ENCODE measurements around the gene RCOR3.

RCOR3 gene

DNA sequence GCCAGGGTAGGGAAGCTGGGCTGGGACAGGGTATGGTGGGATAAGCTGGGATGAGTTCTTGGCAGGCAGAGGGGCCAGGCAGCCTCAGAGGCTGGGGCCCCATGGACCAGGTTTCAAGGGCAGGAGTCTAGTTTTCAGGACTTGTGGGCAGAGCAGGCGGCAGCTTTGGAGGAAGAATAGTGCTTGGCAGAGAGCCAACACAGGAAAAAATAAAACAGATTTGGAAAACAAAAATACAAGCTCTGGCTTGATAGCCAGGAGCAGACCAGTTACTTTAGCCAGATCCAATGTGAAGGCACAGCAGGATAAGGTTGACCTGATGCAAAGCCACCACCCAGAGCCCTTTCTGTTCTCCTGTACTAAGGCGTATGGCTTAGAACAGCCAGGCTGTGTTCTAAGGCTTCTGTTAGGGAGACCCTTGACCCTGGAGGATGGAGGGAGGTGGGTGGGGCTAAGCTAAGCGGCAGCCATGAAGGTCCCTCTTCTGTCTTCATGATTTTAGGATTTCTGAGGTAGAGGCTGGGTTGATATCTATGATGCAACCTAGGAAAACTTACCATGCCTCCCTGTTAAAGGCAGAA, 73.0 kb downstream of the RCOR3 start:
- Histone ChIP-seq H3K4me3 (ENCODE audit: extremely low read depth, insufficient read depth, low read length, poor library complexity, severe bottlenecking) (no peak overlapping the region), H3K4me1 (ENCODE audit: control insufficient read depth, insufficient read depth, low read length, poor library complexity, severe bottlenecking) (peaks cover 12% of the 10 kb centered on the region), H3K36me3 (ENCODE audit: control insufficient read depth, insufficient read depth, low read length) (no peaks in the 10 kb centered on the region), H3K27ac (ENCODE audit: low read depth, low read length, severe bottlenecking) (no peak overlapping the region), H3K9me3 (ENCODE audit: control insufficient read depth, low read length) (no peaks in the 10 kb centered on the region)
- WGBS, 2 experiments (ENCODE audit: insufficient coverage in 2 of 2): 90 to 100% methylated on average over 1 of the region's 3 CpGs

- H3K9me3 ChIP-seq (ENCODE audit: control insufficient read depth, low read length): no peaks in the 10 kb centered on the region
- H3K27ac ChIP-seq (ENCODE audit: low read depth, low read length, severe bottlenecking): no peak overlapping the region
- H3K4me1 ChIP-seq (ENCODE audit: control insufficient read depth, insufficient read depth, low read length, poor library complexity, severe bottlenecking): peaks cover 6% of the 10 kb centered on the region
- H3K36me3 ChIP-seq (ENCODE audit: control insufficient read depth, insufficient read depth, low read length): no peaks in the 10 kb centered on the region
- no peak overlapping the region for H3K4me3 ChIP-seq (ENCODE audit: extremely low read depth, insufficient read depth, low read length, poor library complexity, severe bottlenecking)
- WGBS, 2 experiments (ENCODE audit: insufficient coverage in 2 of 2): no CpG with 5 or more reads among the region's 2 CpGs
These were observed 73.7 kb downstream of the RCOR3 start for GRCh38 chr1:211332830-211333229.

DNA sequence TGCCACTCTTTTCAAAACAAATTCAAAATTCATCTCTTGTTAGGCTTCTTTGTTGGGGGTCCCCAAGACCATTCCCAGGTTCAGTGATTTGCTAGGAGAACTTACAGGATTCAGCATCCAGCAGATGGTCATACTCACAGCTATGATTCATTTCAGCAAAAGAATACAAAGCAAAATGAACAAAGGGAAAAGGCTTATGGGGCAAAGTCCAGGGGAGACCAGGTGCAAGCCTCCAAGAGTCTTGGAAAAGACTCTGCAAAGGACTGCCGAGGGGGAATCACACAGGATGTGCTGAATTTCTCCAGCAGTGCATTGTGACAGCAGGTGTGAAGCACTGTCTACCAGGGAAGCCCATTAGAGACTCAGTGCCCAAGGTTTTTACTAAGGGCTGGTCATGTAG, 74.7 kb downstream of the RCOR3 start:
- Histone ChIP-seq H3K4me3 (ENCODE audit: extremely low read depth, insufficient read depth, low read length, poor library complexity, severe bottlenecking) (no peak overlapping the region), H3K9me3 (ENCODE audit: control insufficient read depth, low read length) (no peaks in the 10 kb centered on the region), H3K4me1 (ENCODE audit: control insufficient read depth, insufficient read depth, low read length, poor library complexity, severe bottlenecking) (peaks cover 5% of the 10 kb centered on the region), H3K27ac (ENCODE audit: low read depth, low read length, severe bottlenecking) (no peak overlapping the region), H3K36me3 (ENCODE audit: control insufficient read depth, insufficient read depth, low read length) (no peaks in the 10 kb centered on the region)
- 83 to 92% methylated on average over 1 of the region's 1 CpG for WGBS, 2 experiments (ENCODE audit: insufficient coverage in 2 of 2)

DNA sequence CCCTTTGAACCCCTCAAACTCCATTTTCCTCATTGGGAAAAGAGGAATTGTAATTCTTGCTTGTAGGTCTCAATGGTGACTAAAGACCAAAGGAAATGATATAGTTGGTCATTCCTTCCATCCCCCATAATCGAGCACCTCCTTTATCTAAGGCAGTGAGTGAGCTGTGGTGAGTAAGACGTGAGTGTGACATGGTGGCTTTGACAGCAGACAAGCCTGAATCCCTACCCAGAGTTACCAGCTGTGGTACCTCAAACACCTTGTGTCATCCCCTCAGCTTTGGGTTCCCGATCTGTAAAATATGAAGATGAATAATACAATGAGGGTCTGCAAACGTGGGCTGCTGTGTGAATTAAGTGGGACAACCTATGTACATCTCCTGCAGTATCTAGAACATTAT, 75.8 kb downstream of the RCOR3 start:
- Histone ChIP-seq H3K9me3 (ENCODE audit: control insufficient read depth, low read length) (no peaks in the 10 kb centered on the region), H3K4me3 (ENCODE audit: extremely low read depth, insufficient read depth, low read length, poor library complexity, severe bottlenecking) (no peak overlapping the region), H3K4me1 (ENCODE audit: control insufficient read depth, insufficient read depth, low read length, poor library complexity, severe bottlenecking) (peaks cover 9% of the 10 kb centered on the region), H3K36me3 (ENCODE audit: control insufficient read depth, insufficient read depth, low read length) (no peaks in the 10 kb centered on the region), H3K27ac (ENCODE audit: low read depth, low read length, severe bottlenecking) (no peak overlapping the region)
- WGBS, 2 experiments (ENCODE audit: insufficient coverage in 2 of 2): 88% methylated on average over 2 of the region's 4 CpGs; no CpG with 5 or more reads in 1 of the 2 experiments

DNA sequence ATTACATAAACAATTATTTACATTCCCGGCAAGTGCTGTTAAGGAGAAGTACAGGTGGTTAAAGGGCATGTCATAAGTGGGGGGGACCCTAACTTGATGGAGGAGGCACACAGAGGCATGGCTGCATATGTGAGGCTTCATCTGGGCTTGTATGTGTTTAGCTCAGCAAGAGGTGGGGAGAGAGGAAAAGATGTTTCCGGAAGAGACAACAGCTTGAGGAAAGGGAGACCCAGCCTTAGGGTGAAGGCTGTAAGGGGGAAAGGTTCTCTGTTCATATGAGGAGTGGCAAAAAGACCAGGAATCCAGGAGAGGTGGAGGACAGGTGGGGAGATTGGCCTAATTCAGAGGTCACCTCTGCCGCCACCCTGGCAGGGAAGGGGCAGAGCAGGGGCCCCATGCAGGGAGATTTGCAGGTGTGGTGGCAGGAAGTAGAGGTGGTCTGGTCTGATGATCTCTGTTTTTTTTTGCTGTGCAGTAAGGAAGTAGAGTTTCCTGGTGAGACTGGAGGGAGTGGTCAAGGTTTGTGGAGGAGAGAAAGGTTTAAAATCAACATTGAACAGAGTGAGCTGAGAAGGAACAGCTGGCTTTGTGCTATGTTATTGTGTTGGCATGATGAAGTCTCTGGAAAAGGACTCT, 76.5 kb downstream of the RCOR3 start:
- Histone ChIP-seq H3K27ac (ENCODE audit: low read depth, low read length, severe bottlenecking) (no peak overlapping the region), H3K9me3 (ENCODE audit: control insufficient read depth, low read length) (no peaks in the 10 kb centered on the region)
- WGBS, 2 experiments (ENCODE audit: insufficient coverage in 2 of 2): 83 to 90% methylated on average over 2 of the region's 3 CpGs

GRCh38 chr1:211336161-211336560, 77.0 kb downstream of the RCOR3 start:
- H3K27ac ChIP-seq (ENCODE audit: low read depth, low read length, severe bottlenecking): no peak overlapping the region
- 90% methylated on average over 2 of the region's 3 CpGs for WGBS, 2 experiments (ENCODE audit: insufficient coverage in 2 of 2)
- no peak overlapping the region for H3K4me3 ChIP-seq (ENCODE audit: extremely low read depth, insufficient read depth, low read length, poor library complexity, severe bottlenecking)

More for the DNA sequence above, 76.5 kb downstream of the RCOR3 start:
- Histone ChIP-seq H3K36me3 (ENCODE audit: control insufficient read depth, insufficient read depth, low read length) (no peaks in the 10 kb centered on the region), H3K4me1 (ENCODE audit: control insufficient read depth, insufficient read depth, low read length, poor library complexity, severe bottlenecking) (peaks cover 9% of the 10 kb centered on the region), H3K4me3 (ENCODE audit: extremely low read depth, insufficient read depth, low read length, poor library complexity, severe bottlenecking) (no peak overlapping the region)

GRCh38 chr1:211336775-211337174, 77.6 kb downstream of the RCOR3 start:
- Histone ChIP-seq H3K4me3 (ENCODE audit: extremely low read depth, insufficient read depth, low read length, poor library complexity, severe bottlenecking) (no peak overlapping the region), H3K27ac (ENCODE audit: low read depth, low read length, severe bottlenecking) (no peak overlapping the region), H3K4me1 (ENCODE audit: control insufficient read depth, insufficient read depth, low read length, poor library complexity, severe bottlenecking) (peaks cover 9% of the 10 kb centered on the region), H3K9me3 (ENCODE audit: control insufficient read depth, low read length) (no peaks in the 10 kb centered on the region), H3K36me3 (ENCODE audit: control insufficient read depth, insufficient read depth, low read length) (no peaks in the 10 kb centered on the region)
- 94 to 96% methylated on average over 12 to 15 of the region's 15 CpGs for WGBS, 2 experiments (ENCODE audit: insufficient coverage in 2 of 2)

More at GRCh38 chr1:211336161-211336560, 77.0 kb downstream of the RCOR3 start:
- Histone ChIP-seq H3K4me1 (ENCODE audit: control insufficient read depth, insufficient read depth, low read length, poor library complexity, severe bottlenecking) (peaks cover 9% of the 10 kb centered on the region), H3K9me3 (ENCODE audit: control insufficient read depth, low read length) (no peaks in the 10 kb centered on the region), H3K36me3 (ENCODE audit: control insufficient read depth, insufficient read depth, low read length) (no peaks in the 10 kb centered on the region)

- Histone ChIP-seq H3K9me3 (ENCODE audit: control insufficient read depth, low read length) (no peaks in the 10 kb centered on the region), H3K36me3 (ENCODE audit: control insufficient read depth, insufficient read depth, low read length) (no peaks in the 10 kb centered on the region), H3K4me1 (ENCODE audit: control insufficient read depth, insufficient read depth, low read length, poor library complexity, severe bottlenecking) (peaks cover 9% of the 10 kb centered on the region), H3K27ac (ENCODE audit: low read depth, low read length, severe bottlenecking) (no peak overlapping the region), H3K4me3 (ENCODE audit: extremely low read depth, insufficient read depth, low read length, poor library complexity, severe bottlenecking) (no peak overlapping the region)
- 84 to 87% methylated on average over 7 of the region's 7 CpGs for WGBS, 2 experiments (ENCODE audit: insufficient coverage in 2 of 2)
These were observed 78.5 kb downstream of the RCOR3 start for GRCh38 chr1:211337430-211338223.

DNA sequence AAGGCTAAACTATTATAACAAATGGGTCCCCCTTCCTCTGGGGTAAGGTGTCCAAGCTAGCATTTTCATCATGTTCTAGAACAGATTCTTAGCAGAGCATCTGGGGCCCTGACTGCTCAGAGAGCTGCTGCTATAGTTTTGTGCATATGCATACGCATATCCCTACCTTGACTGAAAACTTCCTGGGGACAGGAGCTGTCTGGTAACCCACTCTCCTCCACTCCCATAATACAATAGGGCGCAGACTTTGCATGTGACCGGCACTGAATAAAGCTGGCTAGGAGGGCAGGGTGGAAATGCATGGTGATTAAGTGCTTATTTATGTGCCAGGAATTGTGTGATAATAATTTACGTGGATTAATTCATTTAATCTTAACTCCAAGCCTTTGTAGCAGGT, 79.1 kb downstream of the RCOR3 start:
- no peak overlapping the region for H3K4me3 ChIP-seq (ENCODE audit: extremely low read depth, insufficient read depth, low read length, poor library complexity, severe bottlenecking)

GRCh38 chr1:211339631-211340041, 80.5 kb downstream of the RCOR3 start:
- Histone ChIP-seq H3K27ac (ENCODE audit: low read depth, low read length, severe bottlenecking) (no peak overlapping the region), H3K4me3 (ENCODE audit: extremely low read depth, insufficient read depth, low read length, poor library complexity, severe bottlenecking) (no peak overlapping the region), H3K36me3 (ENCODE audit: control insufficient read depth, insufficient read depth, low read length) (no peaks in the 10 kb centered on the region), H3K9me3 (ENCODE audit: control insufficient read depth, low read length) (no peaks in the 10 kb centered on the region), H3K4me1 (ENCODE audit: control insufficient read depth, insufficient read depth, low read length, poor library complexity, severe bottlenecking) (peaks cover 12% of the 10 kb centered on the region)
- WGBS, 2 experiments (ENCODE audit: insufficient coverage in 2 of 2): 91 to 93% methylated on average over 4 to 6 of the region's 6 CpGs

More for the DNA sequence above, 79.1 kb downstream of the RCOR3 start:
- peaks cover 11% of the 10 kb centered on the region for H3K4me1 ChIP-seq (ENCODE audit: control insufficient read depth, insufficient read depth, low read length, poor library complexity, severe bottlenecking)
- no peaks in the 10 kb centered on the region for H3K9me3 ChIP-seq (ENCODE audit: control insufficient read depth, low read length)
- WGBS, 2 experiments (ENCODE audit: insufficient coverage in 2 of 2): 94% methylated on average over 2 of the region's 4 CpGs; no CpG with 5 or more reads in 1 of the 2 experiments
- H3K36me3 ChIP-seq (ENCODE audit: control insufficient read depth, insufficient read depth, low read length): no peaks in the 10 kb centered on the region
- H3K27ac ChIP-seq (ENCODE audit: low read depth, low read length, severe bottlenecking): no peak overlapping the region

All from mesodermal cell (in vitro differentiated cells).